ENCODE results near the gene CEP57.
"Not testable (repeated sequence)": the region's sequence is repeated elsewhere in the genome, so short reads cannot be mapped to it uniquely, and the experiment has no call there.

CEP57 gene

GRCh38 chr11:95800438-95800837 lies 10.1 kb downstream of the CEP57 start:
- DNase-seq: no peak

GRCh38 chr11:95802806-95803205 lies 12.5 kb downstream of the CEP57 start:
- DNase-seq: no peak

- no peak for DNase-seq
Measured at GRCh38 chr11:95803973-95804372, 13.7 kb downstream of the CEP57 start.

GRCh38 chr11:95805869-95806268 lies 15.6 kb downstream of the CEP57 start:
- no peak for DNase-seq

GRCh38 chr11:95806464-95806863 lies 16.2 kb downstream of the CEP57 start:
- not testable (repeated sequence) for DNase-seq

GRCh38 chr11:95811052-95811451 lies 20.8 kb downstream of the CEP57 start:
- not testable (repeated sequence) for DNase-seq

GRCh38 chr11:95816037-95816436 lies 25.7 kb downstream of the CEP57 start:
- no peak for DNase-seq

- DNase-seq: no peak
Measured at GRCh38 chr11:95821640-95822039, 31.3 kb downstream of the CEP57 start.

GRCh38 chr11:95827696-95828095 lies 37.4 kb downstream of the CEP57 start:
- DNase-seq: no peak

GRCh38 chr11:95829580-95830259 lies 39.4 kb downstream of the CEP57 start:
- no peak for DNase-seq

GRCh38 chr11:95831198-95831883 lies 41.0 kb downstream of the CEP57 start:
- no peak for DNase-seq

- no peak for DNase-seq
Measured at GRCh38 chr11:95832763-95833162, 42.5 kb downstream of the CEP57 start.

GRCh38 chr11:95833378-95833777 lies 43.1 kb downstream of the CEP57 start:
- no peak for DNase-seq

GRCh38 chr11:95835351-95835750 lies 45.1 kb downstream of the CEP57 start:
- no peak for DNase-seq

GRCh38 chr11:95835768-95836488 lies 45.6 kb downstream of the CEP57 start:
- DNase-seq: peak; percentile 43

GRCh38 chr11:95845167-95845566 lies 54.9 kb downstream of the CEP57 start:
- no peak for DNase-seq

- DNase-seq: peak; percentile 23
Measured at GRCh38 chr11:95849087-95849825, 59.0 kb downstream of the CEP57 start.

GRCh38 chr11:95850137-95850536 lies 59.8 kb downstream of the CEP57 start:
- DNase-seq: no peak

GRCh38 chr11:95853138-95853537 lies 62.8 kb downstream of the CEP57 start:
- DNase-seq: no peak

- no peak for DNase-seq
Measured at GRCh38 chr11:95853862-95854261, 63.6 kb downstream of the CEP57 start.

- DNase-seq: not testable (repeated sequence)
Measured at GRCh38 chr11:95854362-95854761, 64.1 kb downstream of the CEP57 start.

- not testable (repeated sequence) for DNase-seq
Measured at GRCh38 chr11:95860024-95860423, 69.7 kb downstream of the CEP57 start.

- DNase-seq: no peak
Measured at GRCh38 chr11:95863486-95864140, 73.3 kb downstream of the CEP57 start.
